ENCODE data around the gene STK32B.

STK32B gene

GRCh38 chr4:5365071-5366008 lies 314.1 kb downstream of the STK32B start:
- no peak overlapping the region for H3K27ac ChIP-seq
- TF ChIP-seq, protein P1, sequence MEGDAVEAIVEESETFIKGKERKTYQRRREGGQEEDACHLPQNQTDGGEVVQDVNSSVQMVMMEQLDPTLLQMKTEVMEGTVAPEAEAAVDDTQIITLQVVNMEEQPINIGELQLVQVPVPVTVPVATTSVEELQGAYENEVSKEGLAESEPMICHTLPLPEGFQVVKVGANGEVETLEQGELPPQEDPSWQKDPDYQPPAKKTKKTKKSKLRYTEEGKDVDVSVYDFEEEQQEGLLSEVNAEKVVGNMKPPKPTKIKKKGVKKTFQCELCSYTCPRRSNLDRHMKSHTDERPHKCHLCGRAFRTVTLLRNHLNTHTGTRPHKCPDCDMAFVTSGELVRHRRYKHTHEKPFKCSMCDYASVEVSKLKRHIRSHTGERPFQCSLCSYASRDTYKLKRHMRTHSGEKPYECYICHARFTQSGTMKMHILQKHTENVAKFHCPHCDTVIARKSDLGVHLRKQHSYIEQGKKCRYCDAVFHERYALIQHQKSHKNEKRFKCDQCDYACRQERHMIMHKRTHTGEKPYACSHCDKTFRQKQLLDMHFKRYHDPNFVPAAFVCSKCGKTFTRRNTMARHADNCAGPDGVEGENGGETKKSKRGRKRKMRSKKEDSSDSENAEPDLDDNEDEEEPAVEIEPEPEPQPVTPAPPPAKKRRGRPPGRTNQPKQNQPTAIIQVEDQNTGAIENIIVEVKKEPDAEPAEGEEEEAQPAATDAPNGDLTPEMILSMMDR (conservative IDR thresholded peaks at IDR 0.05), result no peak

- H3K27ac ChIP-seq, result no peak overlapping the region
- TF ChIP-seq, protein P1 (conservative IDR thresholded peaks at IDR 0.05), result no peak
These were observed 314.7 kb downstream of the STK32B start for GRCh38 chr4:5366009-5366386.

GRCh38 chr4:5366421-5366820 lies 315.1 kb downstream of the STK32B start:
- TF ChIP-seq, protein P1 (conservative IDR thresholded peaks at IDR 0.05), result no peak
- H3K27ac ChIP-seq, result no peak overlapping the region

- H3K27ac ChIP-seq, result no peak overlapping the region
- TF ChIP-seq, protein P1 (conservative IDR thresholded peaks at IDR 0.05), result no peak
These were observed 317.1 kb downstream of the STK32B start for GRCh38 chr4:5368426-5368825.

GRCh38 chr4:5370286-5370685 lies 319.0 kb downstream of the STK32B start:
- H3K27ac ChIP-seq, result no peak overlapping the region
- TF ChIP-seq, protein P1 (conservative IDR thresholded peaks at IDR 0.05), result no peak

GRCh38 chr4:5371415-5372190 lies 320.3 kb downstream of the STK32B start:
- TF ChIP-seq, protein P1 (conservative IDR thresholded peaks at IDR 0.05), result no peak
- no peak overlapping the region for H3K27ac ChIP-seq

DNA sequence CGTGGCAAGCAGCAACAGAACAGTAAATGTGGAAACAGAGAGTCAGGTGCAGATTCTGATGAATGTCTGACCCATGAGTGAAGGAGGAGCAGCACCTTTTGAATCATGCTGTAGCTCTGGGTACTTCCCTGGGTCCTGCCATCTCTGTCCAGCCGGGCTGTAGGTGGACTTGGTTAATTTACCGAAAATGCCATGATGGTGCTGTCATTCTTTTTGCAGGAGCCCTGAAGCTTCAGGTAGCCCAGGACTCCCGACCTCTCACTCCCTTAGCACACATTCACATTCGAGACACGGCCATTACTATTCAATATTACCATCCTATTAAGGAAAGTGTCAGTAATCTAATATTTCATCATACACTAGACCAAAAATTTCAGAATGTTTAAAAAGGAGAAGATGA lies 320.9 kb downstream of the STK32B start:
- H3K27ac ChIP-seq, result no peak overlapping the region
- TF ChIP-seq, protein P1 (conservative IDR thresholded peaks at IDR 0.05), result no peak
